ENCODE data around the gene HTR1D.
"Not testable (repeated sequence)": the region's sequence is repeated elsewhere in the genome, so short reads cannot be mapped to it uniquely, and the experiment has no call there.

The HTR1D gene

GRCh38 chr1:23224739-23225648 lies 7.7 kb upstream of the HTR1D start:
- ATAC-seq = no peak
- Mint-ChIP-seq H3K27me3 (peaks cover 48% of the 10 kb centered on the region), H3K9me3 (peaks cover 4% of the 10 kb centered on the region), H3K27ac (no peak overlapping the region), H3K4me3 (no peak overlapping the region), H3K36me3 (no peaks in the 10 kb centered on the region), H3K4me1 (no peaks in the 10 kb centered on the region)

GRCh38 chr1:23223963-23224362 lies 6.7 kb upstream of the HTR1D start:
- ATAC-seq, H3K36me3 Mint-ChIP-seq, H3K4me3 Mint-ChIP-seq, H3K27ac Mint-ChIP-seq, H3K4me1 Mint-ChIP-seq, H3K9me3 Mint-ChIP-seq: not testable (repeated sequence)
- H3K27me3 Mint-ChIP-seq = peaks cover 58% of the 10 kb centered on the region

GRCh38 chr1:23223490-23223951 lies 6.2 kb upstream of the HTR1D start:
- H3K27ac Mint-ChIP-seq, H3K36me3 Mint-ChIP-seq, H3K9me3 Mint-ChIP-seq, H3K4me1 Mint-ChIP-seq, ATAC-seq, H3K4me3 Mint-ChIP-seq: not testable (repeated sequence)
- peaks cover 63% of the 10 kb centered on the region for H3K27me3 Mint-ChIP-seq

GRCh38 chr1:23222742-23223141 lies 5.4 kb upstream of the HTR1D start:
- no peaks in the 10 kb centered on the region for H3K36me3 Mint-ChIP-seq
- H3K4me3 Mint-ChIP-seq = no peak overlapping the region
- peaks cover 1% of the 10 kb centered on the region for H3K4me1 Mint-ChIP-seq
- no peak for ATAC-seq
- peaks cover 4% of the 10 kb centered on the region for H3K9me3 Mint-ChIP-seq
- peaks cover 63% of the 10 kb centered on the region for H3K27me3 Mint-ChIP-seq
- H3K27ac Mint-ChIP-seq = no peak overlapping the region

GRCh38 chr1:23222331-23222730 lies 5.0 kb upstream of the HTR1D start:
- Mint-ChIP-seq H3K4me3 (no peak overlapping the region), H3K9me3 (peaks cover 4% of the 10 kb centered on the region), H3K27me3 (peaks cover 63% of the 10 kb centered on the region), H3K36me3 (no peaks in the 10 kb centered on the region), H3K4me1 (peaks cover 4% of the 10 kb centered on the region), H3K27ac (no peak overlapping the region)
- no peak for ATAC-seq

- peaks cover 4% of the 10 kb centered on the region for H3K9me3 Mint-ChIP-seq
- H3K36me3 Mint-ChIP-seq = no peaks in the 10 kb centered on the region
- H3K4me1 Mint-ChIP-seq = peaks cover 4% of the 10 kb centered on the region
- H3K4me3 Mint-ChIP-seq = no peak overlapping the region
- no peak for ATAC-seq
- no peak overlapping the region for H3K27ac Mint-ChIP-seq
- H3K27me3 Mint-ChIP-seq = peaks cover 51% of the 10 kb centered on the region
Measured at GRCh38 chr1:23221107-23221506, 3.8 kb upstream of the HTR1D start.

GRCh38 chr1:23216771-23217420 lies 406 bp downstream of the HTR1D start:
- peak; percentile 47 for ATAC-seq
- Mint-ChIP-seq H3K36me3 (no peaks in the 10 kb centered on the region), H3K27me3 (peaks cover 69% of the 10 kb centered on the region), H3K27ac (no peak overlapping the region), H3K4me3 (peak overlapping the region; percentile 41), H3K4me1 (peaks cover 4% of the 10 kb centered on the region), H3K9me3 (no peaks in the 10 kb centered on the region)

- no peak for ATAC-seq
- Mint-ChIP-seq H3K27ac (no peak overlapping the region), H3K4me1 (peaks cover 4% of the 10 kb centered on the region), H3K9me3 (no peaks in the 10 kb centered on the region), H3K4me3 (no peak overlapping the region), H3K36me3 (no peaks in the 10 kb centered on the region), H3K27me3 (peaks cover 74% of the 10 kb centered on the region)
Measured at GRCh38 chr1:23215751-23216449, 1.4 kb downstream of the HTR1D start.

GRCh38 chr1:23215291-23215690 lies 2.0 kb downstream of the HTR1D start:
- ATAC-seq = no peak
- Mint-ChIP-seq H3K9me3 (no peaks in the 10 kb centered on the region), H3K27ac (no peak overlapping the region), H3K27me3 (peaks cover 69% of the 10 kb centered on the region), H3K36me3 (no peaks in the 10 kb centered on the region), H3K4me3 (no peak overlapping the region), H3K4me1 (peaks cover 4% of the 10 kb centered on the region)

- H3K27me3 Mint-ChIP-seq = peaks cover 63% of the 10 kb centered on the region
- no peak overlapping the region for H3K27ac Mint-ChIP-seq
- ATAC-seq = no peak
- H3K36me3 Mint-ChIP-seq = no peaks in the 10 kb centered on the region
- no peak overlapping the region for H3K4me3 Mint-ChIP-seq
- no peaks in the 10 kb centered on the region for H3K9me3 Mint-ChIP-seq
- peaks cover 4% of the 10 kb centered on the region for H3K4me1 Mint-ChIP-seq
Measured at GRCh38 chr1:23214640-23215039, 2.7 kb downstream of the HTR1D start.

GRCh38 chr1:23211955-23212354 lies 5.3 kb downstream of the HTR1D start:
- Mint-ChIP-seq H3K4me1 (no peaks in the 10 kb centered on the region), H3K4me3 (no peak overlapping the region), H3K27me3 (peaks cover 40% of the 10 kb centered on the region), H3K9me3 (no peaks in the 10 kb centered on the region), H3K27ac (no peak overlapping the region), H3K36me3 (no peaks in the 10 kb centered on the region)
- no peak for ATAC-seq

GRCh38 chr1:23210963-23211362 lies 6.3 kb downstream of the HTR1D start:
- H3K27me3 Mint-ChIP-seq = peaks cover 50% of the 10 kb centered on the region
- ATAC-seq = no peak
- no peak overlapping the region for H3K27ac Mint-ChIP-seq
- no peaks in the 10 kb centered on the region for H3K36me3 Mint-ChIP-seq
- no peaks in the 10 kb centered on the region for H3K4me1 Mint-ChIP-seq
- H3K4me3 Mint-ChIP-seq = no peak overlapping the region
- H3K9me3 Mint-ChIP-seq = no peaks in the 10 kb centered on the region

GRCh38 chr1:23210351-23210785 lies 6.9 kb downstream of the HTR1D start:
- no peaks in the 10 kb centered on the region for H3K36me3 Mint-ChIP-seq
- no peak overlapping the region for H3K27ac Mint-ChIP-seq
- H3K27me3 Mint-ChIP-seq = peaks cover 56% of the 10 kb centered on the region
- no peaks in the 10 kb centered on the region for H3K9me3 Mint-ChIP-seq
- H3K4me1 Mint-ChIP-seq = no peaks in the 10 kb centered on the region
- no peak for ATAC-seq
- H3K4me3 Mint-ChIP-seq = no peak overlapping the region

- ATAC-seq = no peak
- Mint-ChIP-seq H3K36me3 (no peaks in the 10 kb centered on the region), H3K4me3 (no peak overlapping the region), H3K27me3 (peaks cover 53% of the 10 kb centered on the region), H3K9me3 (no peaks in the 10 kb centered on the region), H3K4me1 (no peaks in the 10 kb centered on the region), H3K27ac (no peak overlapping the region)
Measured at GRCh38 chr1:23209770-23210169, 7.5 kb downstream of the HTR1D start.

- no peak for ATAC-seq
- Mint-ChIP-seq H3K27me3 (peaks cover 53% of the 10 kb centered on the region), H3K4me1 (no peaks in the 10 kb centered on the region), H3K9me3 (no peaks in the 10 kb centered on the region), H3K36me3 (no peaks in the 10 kb centered on the region), H3K4me3 (no peak overlapping the region), H3K27ac (no peak overlapping the region)
Measured at GRCh38 chr1:23208527-23208926, 8.8 kb downstream of the HTR1D start.

Measured in stimulated activated memory B cell treated with anti-CD40 and anti-IgM and Interleukin-4, amounts not matched to agents 10 μg/mL and 1 μg/mL and 100 μg/mL, for 72 hours (primary cell).